Measurements from ENCODE around the gene SLC13A4.
"Not testable (repeated sequence)": the region's sequence is repeated elsewhere in the genome, so short reads cannot be mapped to it uniquely, and the experiment has no call there.

The SLC13A4 gene

GRCh38 chr7:135747366-135747765, 19.4 kb upstream of the SLC13A4 start:
- TF ChIP-seq SUZ12 (IDR thresholded peaks at IDR 0.05; ENCODE audit: extremely low read depth, insufficient read depth, insufficient read length) (no peak), ZNF274 (IDR thresholded peaks at IDR 0.05; ENCODE audit: low read depth, low read length) (no peak), YY1 (IDR thresholded peaks at IDR 0.05; ENCODE audit: insufficient read depth, insufficient read length) (no peak)
- DNase-seq (ENCODE audit: low read depth, low spot score), result no peak
- Histone ChIP-seq H3K9ac (ENCODE audit: insufficient read length, low read depth) (no peak overlapping the region), H3K9me3 (ENCODE audit: insufficient read depth, low read length) (no peaks in the 10 kb centered on the region; the same call in 1 of the 2 replicates), H3K4me3 (ENCODE audit: insufficient read length, low read depth) (no peak overlapping the region), H3K4me1 (ENCODE audit: insufficient read depth, insufficient read length) (no peaks in the 10 kb centered on the region), H3K27me3 (ENCODE audit: insufficient read depth, insufficient read length) (no peaks in the 10 kb centered on the region), H3K36me3 (ENCODE audit: insufficient read depth, insufficient read length, low read length) (no peaks in the 10 kb centered on the region)

- no peak overlapping the region for H3K4me3 ChIP-seq (ENCODE audit: insufficient read length, low read depth)
- no peaks in the 10 kb centered on the region for H3K4me1 ChIP-seq (ENCODE audit: insufficient read depth, insufficient read length)
- no peaks in the 10 kb centered on the region for H3K9me3 ChIP-seq (ENCODE audit: insufficient read depth, low read length)
- H3K36me3 ChIP-seq (ENCODE audit: insufficient read depth, insufficient read length, low read length), result no peaks in the 10 kb centered on the region
- H3K27me3 ChIP-seq (ENCODE audit: insufficient read depth, insufficient read length), result no peaks in the 10 kb centered on the region
- no peak overlapping the region for H3K9ac ChIP-seq (ENCODE audit: insufficient read length, low read depth)
- no peak for TF ChIP-seq YY1 (IDR thresholded peaks at IDR 0.05; ENCODE audit: insufficient read depth, insufficient read length)
- no peak for TF ChIP-seq SUZ12 (IDR thresholded peaks at IDR 0.05; ENCODE audit: extremely low read depth, insufficient read depth, insufficient read length)
- no peak for DNase-seq (ENCODE audit: low read depth, low spot score)
Observed at GRCh38 chr7:135745703-135746312, 17.8 kb upstream of the SLC13A4 start.

- Histone ChIP-seq H3K4me1 (ENCODE audit: insufficient read depth, insufficient read length) (no peaks in the 10 kb centered on the region), H3K9ac (ENCODE audit: insufficient read length, low read depth) (no peak overlapping the region), H3K36me3 (ENCODE audit: insufficient read depth, insufficient read length, low read length) (no peaks in the 10 kb centered on the region), H3K4me3 (ENCODE audit: insufficient read length, low read depth) (no peak overlapping the region), H3K9me3 (ENCODE audit: insufficient read depth, low read length) (no peaks in the 10 kb centered on the region), H3K27me3 (ENCODE audit: insufficient read depth, insufficient read length) (no peaks in the 10 kb centered on the region)
- no peak for TF ChIP-seq ZNF274 (IDR thresholded peaks at IDR 0.05; ENCODE audit: low read depth, low read length)
- no peak for TF ChIP-seq SUZ12 (IDR thresholded peaks at IDR 0.05; ENCODE audit: extremely low read depth, insufficient read depth, insufficient read length)
- TF ChIP-seq YY1 (IDR thresholded peaks at IDR 0.05; ENCODE audit: insufficient read depth, insufficient read length), result no peak
- DNase-seq (ENCODE audit: low read depth, low spot score), result no peak
Observed at GRCh38 chr7:135744938-135745702, 17.1 kb upstream of the SLC13A4 start.

GRCh38 chr7:135743907-135744731, 16.1 kb upstream of the SLC13A4 start:
- H3K9ac ChIP-seq (ENCODE audit: insufficient read length, low read depth), result no peak overlapping the region
- no peak overlapping the region for H3K4me3 ChIP-seq (ENCODE audit: insufficient read length, low read depth)
- H3K36me3 ChIP-seq (ENCODE audit: insufficient read depth, insufficient read length, low read length), result no peaks in the 10 kb centered on the region
- DNase-seq (ENCODE audit: low read depth, low spot score), result no peak
- no peaks in the 10 kb centered on the region for H3K4me1 ChIP-seq (ENCODE audit: insufficient read depth, insufficient read length)
- H3K27me3 ChIP-seq (ENCODE audit: insufficient read depth, insufficient read length), result no peaks in the 10 kb centered on the region
- TF ChIP-seq YY1 (IDR thresholded peaks at IDR 0.05; ENCODE audit: insufficient read depth, insufficient read length), result no peak
- TF ChIP-seq SUZ12 (IDR thresholded peaks at IDR 0.05; ENCODE audit: extremely low read depth, insufficient read depth, insufficient read length), result no peak
- TF ChIP-seq ZNF274 (IDR thresholded peaks at IDR 0.05; ENCODE audit: low read depth, low read length), result no peak
- no peaks in the 10 kb centered on the region for H3K9me3 ChIP-seq (ENCODE audit: insufficient read depth, low read length)

- H3K4me3 ChIP-seq (ENCODE audit: insufficient read length, low read depth), result no peak overlapping the region
- no peak for TF ChIP-seq YY1 (IDR thresholded peaks at IDR 0.05; ENCODE audit: insufficient read depth, insufficient read length)
- no peak for TF ChIP-seq SUZ12 (IDR thresholded peaks at IDR 0.05; ENCODE audit: extremely low read depth, insufficient read depth, insufficient read length)
- no peak for TF ChIP-seq ZNF274 (IDR thresholded peaks at IDR 0.05; ENCODE audit: low read depth, low read length)
- DNase-seq (ENCODE audit: low read depth, low spot score), result no peak
- H3K9me3 ChIP-seq (ENCODE audit: insufficient read depth, low read length), result no peaks in the 10 kb centered on the region
- H3K9ac ChIP-seq (ENCODE audit: insufficient read length, low read depth), result no peak overlapping the region
- no peaks in the 10 kb centered on the region for H3K36me3 ChIP-seq (ENCODE audit: insufficient read depth, insufficient read length, low read length)
- no peaks in the 10 kb centered on the region for H3K27me3 ChIP-seq (ENCODE audit: insufficient read depth, insufficient read length)
- no peaks in the 10 kb centered on the region for H3K4me1 ChIP-seq (ENCODE audit: insufficient read depth, insufficient read length)
Observed at GRCh38 chr7:135742371-135742770, 14.4 kb upstream of the SLC13A4 start.

GRCh38 chr7:135741905-135742304, 13.9 kb upstream of the SLC13A4 start:
- DNase-seq (ENCODE audit: low read depth, low spot score), result no peak
- Histone ChIP-seq H3K27me3 (ENCODE audit: insufficient read depth, insufficient read length) (no peaks in the 10 kb centered on the region), H3K4me1 (ENCODE audit: insufficient read depth, insufficient read length) (no peaks in the 10 kb centered on the region), H3K9ac (ENCODE audit: insufficient read length, low read depth) (no peak overlapping the region), H3K4me3 (ENCODE audit: insufficient read length, low read depth) (no peak overlapping the region), H3K9me3 (ENCODE audit: insufficient read depth, low read length) (no peaks in the 10 kb centered on the region), H3K36me3 (ENCODE audit: insufficient read depth, insufficient read length, low read length) (no peaks in the 10 kb centered on the region)
- TF ChIP-seq SUZ12 (IDR thresholded peaks at IDR 0.05; ENCODE audit: extremely low read depth, insufficient read depth, insufficient read length), result no peak
- no peak for TF ChIP-seq ZNF274 (IDR thresholded peaks at IDR 0.05; ENCODE audit: low read depth, low read length)
- TF ChIP-seq YY1 (IDR thresholded peaks at IDR 0.05; ENCODE audit: insufficient read depth, insufficient read length), result no peak

- TF ChIP-seq ZNF274 (IDR thresholded peaks at IDR 0.05; ENCODE audit: low read depth, low read length) (no peak), SUZ12 (IDR thresholded peaks at IDR 0.05; ENCODE audit: extremely low read depth, insufficient read depth, insufficient read length) (no peak), YY1 (IDR thresholded peaks at IDR 0.05; ENCODE audit: insufficient read depth, insufficient read length) (no peak)
- Histone ChIP-seq H3K36me3 (ENCODE audit: insufficient read depth, insufficient read length, low read length) (no peaks in the 10 kb centered on the region), H3K9ac (ENCODE audit: insufficient read length, low read depth) (no peak overlapping the region), H3K4me3 (ENCODE audit: insufficient read length, low read depth) (no peak overlapping the region), H3K9me3 (ENCODE audit: insufficient read depth, low read length) (no peaks in the 10 kb centered on the region), H3K27me3 (ENCODE audit: insufficient read depth, insufficient read length) (no peaks in the 10 kb centered on the region), H3K4me1 (ENCODE audit: insufficient read depth, insufficient read length) (no peaks in the 10 kb centered on the region)
- DNase-seq (ENCODE audit: low read depth, low spot score), result no peak
Observed at GRCh38 chr7:135740889-135741288, 12.9 kb upstream of the SLC13A4 start.

- not testable (repeated sequence) for H3K27me3 ChIP-seq (ENCODE audit: insufficient read depth, insufficient read length); H3K4me1 ChIP-seq (ENCODE audit: insufficient read depth, insufficient read length); H3K4me3 ChIP-seq (ENCODE audit: insufficient read length, low read depth); H3K36me3 ChIP-seq (ENCODE audit: insufficient read depth, insufficient read length, low read length); DNase-seq (ENCODE audit: low read depth, low spot score); H3K9me3 ChIP-seq (ENCODE audit: insufficient read depth, low read length); H3K9ac ChIP-seq (ENCODE audit: insufficient read length, low read depth)
Observed at GRCh38 chr7:135737306-135737647, 9.3 kb upstream of the SLC13A4 start.
